HepG2 (cell line): ENCODE results near the gene DHRS13. TPM values are rescaled to one million over a fixed set of nuclear protein-coding genes. Genes with fewer than 3 reads are reported as not detected.
A peak's percentile ranks its signal among the peaks of the same experiment; 100 is the strongest.

Experiments
- ARID4A ChIP-seq: sonication (generic); formaldehyde crosslinking; IDR thresholded peaks from 2 replicates; pipeline ENCODE4 v1.5.0; 2020; ENCODE audit warnings: mild to moderate bottlenecking, missing genetic modification reagents, borderline replicate concordance
- CBFB ChIP-seq: sonication (generic); formaldehyde crosslinking; IDR thresholded peaks from 2 replicates; pipeline ENCODE4 v1.4.0; 2020; ENCODE audit warnings: missing genetic modification reagents
- CCDC6 ChIP-seq: sonication (generic); formaldehyde crosslinking; IDR thresholded peaks from 2 replicates; pipeline ENCODE4 v1.8.1; 2022; ENCODE audit warnings: mild to moderate bottlenecking, missing genetic modification reagents, moderate library complexity
- HMGXB3 ChIP-seq: sonication (generic); formaldehyde crosslinking; IDR thresholded peaks from 2 replicates; pipeline ENCODE4 v1.4.0; 2020; ENCODE audit warnings: missing genetic modification reagents, borderline replicate concordance
- LCORL ChIP-seq, 2 experiments: fragments of 450-650 bp in 1 of 2; sonication (generic) in 1 of 2; formaldehyde crosslinking in 1 of 2; IDR thresholded peaks; 2 replicates each; pipeline versions ENCODE4 v1.5.0 to v1.6.1; 2017 to 2020; ENCODE audit warnings: antibody characterized with exemption in 1 of 2, missing genetic modification reagents in 1 of 2
- ZNF660 ChIP-seq: sonication (generic); formaldehyde crosslinking; IDR thresholded peaks from 2 replicates; pipeline ENCODE4 v1.5.1; 2020; ENCODE audit warnings: mild to moderate bottlenecking, low read depth, missing genetic modification reagents, borderline replicate concordance
- polyA plus RNA-seq, 8 experiments: library from polyadenylated mRNA; depleted of rRNA in 3 of 8; stranded (reverse) in 7 of 8; unstranded in 1 of 8; fragments of >200 nt; fragmentation: Illumina TruSeq in 4 of 8; extraction: Trizol in 4 of 8; gene quantifications; 2 replicates each; pipeline versions ENCODE4 v1.2.1 to v1.2.3, GENCODE V29; 2011 to 2016; ENCODE audit warnings: low read depth in 4 of 8, missing spikeins in 1 of 8, mixed read lengths in 1 of 8; ENCODE audit not compliant: insufficient read depth in 1 of 8
- total RNA-seq, 5 experiments: library from RNA; depleted of rRNA; stranded (reverse); fragments of >200 nt; fragmentation: Illumina TruSeq; extraction: Trizol; gene quantifications; 2 replicates each; pipeline ENCODE4 v1.2.3, GENCODE V29; 2016; ENCODE audit warnings: low read depth in 1 of 5
- TF ChIP-seq, protein P1 (sequence below): sonication (generic); formaldehyde crosslinking; IDR thresholded peaks from 2 replicates; pipeline ENCODE4 v1.5.0; 2020; ENCODE audit warnings: missing genetic modification reagents
- TF ChIP-seq, protein P2 (sequence below): sonication (generic); formaldehyde crosslinking; conservative IDR thresholded peaks from 2 replicates; pipeline ENCODE4 v1.4.0; 2020; ENCODE audit warnings: mild to moderate bottlenecking, missing genetic modification reagents, moderate library complexity

The DHRS13 gene
- total and polyA plus RNA-seq, 2 of the 13 experiments (the other 11 are each of a cell fraction or from before 2014, with no cell fraction given) = 11.8 to 12.6 TPM

DNA sequence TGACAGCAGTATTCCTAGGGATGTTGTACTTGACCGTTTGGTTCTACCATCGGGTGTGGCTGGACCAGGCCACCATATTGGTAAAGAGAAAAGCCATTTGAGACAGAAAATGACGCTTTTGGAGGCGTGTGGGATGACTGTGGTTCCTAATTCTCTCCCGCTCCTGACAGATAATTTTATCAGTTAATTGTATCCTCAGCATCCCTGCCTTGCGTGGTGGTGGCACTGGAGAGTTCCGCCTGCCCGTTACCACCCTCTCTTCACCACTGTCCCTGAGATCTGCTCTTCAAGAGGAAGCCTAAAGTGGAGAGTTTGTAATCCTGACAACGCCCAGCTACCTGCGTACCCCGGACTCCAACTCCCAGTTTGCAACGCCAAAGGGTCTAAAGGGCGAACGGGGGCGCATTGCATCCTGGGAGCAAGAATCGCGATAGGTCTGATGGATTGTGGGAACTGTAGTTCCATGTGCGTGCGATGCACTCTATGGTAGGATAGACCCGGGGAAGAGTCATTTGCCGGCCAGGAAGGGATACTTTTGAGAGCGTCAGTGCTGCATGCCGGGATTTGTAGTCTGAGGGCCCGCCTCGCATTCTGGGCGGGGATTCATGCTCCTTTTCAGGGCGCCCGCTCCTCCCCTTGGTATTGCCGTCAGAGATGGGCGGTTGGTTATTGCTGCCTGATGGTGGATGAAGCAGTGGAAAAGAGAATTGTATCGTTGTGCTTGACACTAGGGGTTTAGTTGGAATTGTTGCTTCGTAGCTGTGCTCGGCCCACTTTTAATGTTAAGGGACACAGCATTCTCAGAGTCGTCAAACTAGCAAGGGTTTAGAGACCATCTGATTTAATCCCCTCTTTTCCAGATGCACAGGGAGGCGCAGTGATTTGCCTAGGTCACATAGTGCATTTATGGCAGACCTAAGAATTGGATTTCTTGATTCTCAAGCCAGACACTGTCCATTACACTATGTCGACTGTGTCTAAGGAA lies 49.4 kb upstream of the DHRS13 start (continued):
- peak; percentile 90 for TF ChIP-seq ARID4A (CRISPR knock-in tag)
- TF ChIP-seq, protein P1, sequence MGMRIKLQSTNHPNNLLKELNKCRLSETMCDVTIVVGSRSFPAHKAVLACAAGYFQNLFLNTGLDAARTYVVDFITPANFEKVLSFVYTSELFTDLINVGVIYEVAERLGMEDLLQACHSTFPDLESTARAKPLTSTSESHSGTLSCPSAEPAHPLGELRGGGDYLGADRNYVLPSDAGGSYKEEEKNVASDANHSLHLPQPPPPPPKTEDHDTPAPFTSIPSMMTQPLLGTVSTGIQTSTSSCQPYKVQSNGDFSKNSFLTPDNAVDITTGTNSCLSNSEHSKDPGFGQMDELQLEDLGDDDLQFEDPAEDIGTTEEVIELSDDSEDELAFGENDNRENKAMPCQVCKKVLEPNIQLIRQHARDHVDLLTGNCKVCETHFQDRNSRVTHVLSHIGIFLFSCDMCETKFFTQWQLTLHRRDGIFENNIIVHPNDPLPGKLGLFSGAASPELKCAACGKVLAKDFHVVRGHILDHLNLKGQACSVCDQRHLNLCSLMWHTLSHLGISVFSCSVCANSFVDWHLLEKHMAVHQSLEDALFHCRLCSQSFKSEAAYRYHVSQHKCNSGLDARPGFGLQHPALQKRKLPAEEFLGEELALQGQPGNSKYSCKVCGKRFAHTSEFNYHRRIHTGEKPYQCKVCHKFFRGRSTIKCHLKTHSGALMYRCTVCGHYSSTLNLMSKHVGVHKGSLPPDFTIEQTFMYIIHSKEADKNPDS (CRISPR knock-in tag) = peak; percentile 63; the same call in 1 of the 2 replicates
- TF ChIP-seq LCORL (IDR thresholded peaks at IDR 0.05) = no peak
- peak; percentile 84 for TF ChIP-seq LCORL (CRISPR knock-in tag; IDR thresholded peaks at IDR 0.05)
- no peak for TF ChIP-seq ZNF660 (CRISPR knock-in tag)
- TF ChIP-seq, protein P2, sequence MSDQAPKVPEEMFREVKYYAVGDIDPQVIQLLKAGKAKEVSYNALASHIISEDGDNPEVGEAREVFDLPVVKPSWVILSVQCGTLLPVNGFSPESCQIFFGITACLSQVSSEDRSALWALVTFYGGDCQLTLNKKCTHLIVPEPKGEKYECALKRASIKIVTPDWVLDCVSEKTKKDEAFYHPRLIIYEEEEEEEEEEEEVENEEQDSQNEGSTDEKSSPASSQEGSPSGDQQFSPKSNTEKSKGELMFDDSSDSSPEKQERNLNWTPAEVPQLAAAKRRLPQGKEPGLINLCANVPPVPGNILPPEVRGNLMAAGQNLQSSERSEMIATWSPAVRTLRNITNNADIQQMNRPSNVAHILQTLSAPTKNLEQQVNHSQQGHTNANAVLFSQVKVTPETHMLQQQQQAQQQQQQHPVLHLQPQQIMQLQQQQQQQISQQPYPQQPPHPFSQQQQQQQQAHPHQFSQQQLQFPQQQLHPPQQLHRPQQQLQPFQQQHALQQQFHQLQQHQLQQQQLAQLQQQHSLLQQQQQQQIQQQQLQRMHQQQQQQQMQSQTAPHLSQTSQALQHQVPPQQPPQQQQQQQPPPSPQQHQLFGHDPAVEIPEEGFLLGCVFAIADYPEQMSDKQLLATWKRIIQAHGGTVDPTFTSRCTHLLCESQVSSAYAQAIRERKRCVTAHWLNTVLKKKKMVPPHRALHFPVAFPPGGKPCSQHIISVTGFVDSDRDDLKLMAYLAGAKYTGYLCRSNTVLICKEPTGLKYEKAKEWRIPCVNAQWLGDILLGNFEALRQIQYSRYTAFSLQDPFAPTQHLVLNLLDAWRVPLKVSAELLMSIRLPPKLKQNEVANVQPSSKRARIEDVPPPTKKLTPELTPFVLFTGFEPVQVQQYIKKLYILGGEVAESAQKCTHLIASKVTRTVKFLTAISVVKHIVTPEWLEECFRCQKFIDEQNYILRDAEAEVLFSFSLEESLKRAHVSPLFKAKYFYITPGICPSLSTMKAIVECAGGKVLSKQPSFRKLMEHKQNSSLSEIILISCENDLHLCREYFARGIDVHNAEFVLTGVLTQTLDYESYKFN (CRISPR knock-in tag) = peak; percentile 69
- TF ChIP-seq HMGXB3 = peak; percentile 85; the same call in 1 of the 2 replicates
- peak; percentile 53; the same call in 1 of the 2 replicates for TF ChIP-seq CBFB (CRISPR knock-in tag)
- TF ChIP-seq CCDC6 (CRISPR knock-in tag) = no peak
